Measurements from ENCODE around the gene U2AF2.

- TF ChIP-seq BCL11A (IDR thresholded peaks at IDR 0.05; ENCODE audit: low read depth in 2 of 2, low read length in 2 of 2) (no peak), RAD21 (IDR thresholded peaks at IDR 0.05 in 1 of 2, conservative IDR thresholded peaks at IDR 0.05 in 1 of 2; ENCODE audit: low read depth in 2 of 2, low read length in 2 of 2) (no peak), ATF2 (IDR thresholded peaks at IDR 0.05; ENCODE audit: low read length) (no peak)
These were observed 7.0 kb downstream of the U2AF2 start for GRCh38 chr19:55661826-55662225.

Data from H1 (cell line).